ENCODE results near the gene ARMCX6.
"Not testable (repeated sequence)": the region's sequence is repeated elsewhere in the genome, so short reads cannot be mapped to it uniquely, and the experiment has no call there.

Gene ARMCX6

DNA sequence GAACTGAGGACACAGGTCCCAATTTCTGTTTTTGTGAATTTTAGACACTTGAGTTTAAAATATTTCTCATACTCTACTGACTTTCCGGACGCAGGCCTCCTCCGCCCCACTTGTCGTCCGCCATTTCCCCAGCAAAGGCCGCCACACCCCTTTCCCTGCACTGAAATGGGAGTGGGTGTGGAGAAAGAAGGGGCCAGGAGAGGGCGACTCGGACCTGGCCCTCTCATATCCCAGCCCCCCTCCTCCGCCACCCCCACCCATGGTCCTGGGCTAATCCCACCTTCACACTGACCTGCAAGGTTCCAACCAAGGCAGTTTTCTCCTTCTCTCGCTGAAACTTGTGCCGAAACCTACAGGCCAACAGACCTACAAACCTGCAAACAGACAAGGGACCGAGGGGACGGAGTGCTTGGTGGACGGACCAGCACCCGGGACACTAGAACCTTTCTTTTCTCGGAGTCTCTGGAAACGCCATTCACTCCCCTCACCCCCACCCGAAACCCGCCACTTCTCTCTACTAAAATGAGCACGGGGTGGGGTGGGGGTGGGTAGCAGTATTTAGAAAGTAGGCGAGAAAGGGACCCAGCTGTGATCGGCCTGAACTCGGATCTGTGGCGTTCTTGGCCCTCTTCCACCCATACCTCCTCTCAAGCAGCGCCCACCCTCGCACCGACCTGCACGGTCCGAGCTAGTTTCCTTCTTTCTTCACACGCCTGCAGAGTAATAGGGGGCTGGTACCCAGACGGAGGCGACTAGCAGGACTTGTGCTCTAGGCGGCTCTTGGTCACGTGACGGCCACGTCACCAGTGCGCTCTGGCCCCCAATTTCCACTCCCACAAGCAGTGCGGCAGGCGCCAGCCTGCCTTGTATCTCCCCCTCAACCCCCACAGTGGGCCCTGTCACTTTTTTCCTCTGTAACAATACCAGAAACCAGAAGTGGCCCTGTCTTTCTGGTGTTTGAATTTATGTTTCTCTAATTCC, at the start of gene ARMCX6:
TSS of gene ARMCX6 (minus strand) at position 790 of the 981 bp plus-strand sequence. CDS start 1,380 bp downstream, outside the sequence.
- DNase-seq = peak; percentile 82

- no peak for DNase-seq
Observed at GRCh38 chrX:101659601-101660063, 41.8 kb upstream of the ARMCX6 start, which contains the start of gene ARMCX2. TSS of gene ARMCX2 (minus strand) at chrX:101659850. CDS start at chrX:101657588, 2,262 bp downstream.

- peak; percentile 9 for DNase-seq
Observed at GRCh38 chrX:101658661-101659491, 41.1 kb upstream of the ARMCX6 start.

DNA sequence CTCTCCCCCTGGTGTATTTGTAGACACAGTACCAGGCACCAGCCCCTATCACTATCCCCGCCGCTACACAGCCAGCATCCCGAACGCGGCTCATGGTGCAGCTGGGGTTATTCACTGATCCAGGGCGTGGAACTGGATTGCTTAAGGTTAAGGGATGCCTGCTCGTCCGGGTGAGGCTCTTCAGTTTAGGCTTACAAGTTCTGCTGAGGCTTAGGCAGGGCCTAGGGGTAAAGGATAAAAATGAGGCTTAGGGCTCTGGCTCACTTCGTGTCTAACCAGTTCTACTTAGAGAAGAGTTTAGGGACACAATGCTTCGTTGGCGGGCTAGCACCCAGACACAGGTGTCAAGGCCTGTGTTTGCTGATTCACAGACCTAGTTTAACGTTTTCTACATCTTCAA, 39.7 kb upstream of the ARMCX6 start:
- DNase-seq = no peak

GRCh38 chrX:101656817-101657216, 39.0 kb upstream of the ARMCX6 start:
- no peak for DNase-seq

GRCh38 chrX:101655534-101655933, 37.7 kb upstream of the ARMCX6 start:
- no peak for DNase-seq

- not testable (repeated sequence) for DNase-seq
Observed at GRCh38 chrX:101647716-101648115, 29.9 kb upstream of the ARMCX6 start.

DNA sequence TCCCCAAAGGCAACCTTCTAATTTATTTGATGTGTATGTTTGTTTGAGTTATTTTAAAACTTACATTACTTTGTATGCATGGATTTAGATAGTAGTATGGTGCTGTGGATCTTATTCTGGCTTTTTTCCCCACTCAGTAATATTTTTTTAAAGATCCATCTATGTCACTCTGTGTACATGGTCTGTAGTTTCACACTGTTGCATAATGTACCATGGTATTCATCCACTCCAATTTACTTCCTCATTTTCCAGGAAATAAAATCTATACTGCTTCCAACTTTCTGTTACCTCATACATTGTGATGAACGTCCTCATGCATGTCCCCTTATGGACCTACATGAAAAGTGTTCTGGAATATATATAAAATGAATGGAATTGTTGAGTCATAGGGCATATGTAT, 24.3 kb upstream of the ARMCX6 start:
- DNase-seq = no peak

- no peak for DNase-seq
Observed at GRCh38 chrX:101639583-101639982, 21.8 kb upstream of the ARMCX6 start.

DNA sequence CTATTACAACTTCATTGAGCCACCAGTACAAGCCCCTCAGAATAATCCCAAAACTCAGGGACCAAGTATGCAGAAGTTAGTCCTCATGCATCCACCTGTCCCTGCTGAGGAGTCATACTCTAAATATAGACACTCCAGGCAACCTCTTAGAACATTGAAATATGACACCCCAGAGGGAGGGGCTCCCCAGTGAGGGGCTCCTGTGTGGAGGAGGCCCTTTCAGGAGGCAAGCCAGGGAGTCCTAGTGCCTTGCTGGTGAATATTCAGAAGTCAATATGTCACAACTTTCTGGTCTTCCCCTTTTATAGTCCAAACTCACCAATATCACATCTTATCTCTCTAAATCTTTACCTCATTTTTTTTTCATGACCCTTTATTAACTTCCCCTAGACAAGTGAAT, 1.6 kb upstream of the ARMCX6 start:
- DNase-seq = no peak

- DNase-seq = no peak
Observed at GRCh38 chrX:101605728-101606127, 12.1 kb downstream of the ARMCX6 start.

DNA sequence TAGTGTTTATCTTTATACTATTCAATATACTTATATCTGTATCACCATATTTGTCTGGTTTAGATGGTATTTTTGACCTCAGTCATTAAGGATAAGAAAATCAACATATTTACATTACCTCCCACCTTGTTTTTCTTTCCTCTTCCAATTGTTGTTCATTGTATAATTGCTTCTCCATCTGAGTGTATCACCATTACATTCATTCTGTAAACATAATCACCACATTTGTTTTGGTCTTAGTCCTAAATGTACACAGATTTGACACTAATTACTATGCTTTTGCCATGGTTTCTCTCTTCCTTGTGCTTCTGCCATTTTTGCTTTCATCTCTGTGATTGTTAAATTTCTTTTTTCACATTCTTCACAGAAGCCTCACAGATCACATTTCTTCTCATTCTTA, 12.7 kb downstream of the ARMCX6 start:
- DNase-seq = no peak

- no peak for DNase-seq
Observed at GRCh38 chrX:101602077-101602476, 15.7 kb downstream of the ARMCX6 start.

- not testable (repeated sequence) for DNase-seq
Observed at GRCh38 chrX:101599592-101599991, 18.2 kb downstream of the ARMCX6 start.

DNA sequence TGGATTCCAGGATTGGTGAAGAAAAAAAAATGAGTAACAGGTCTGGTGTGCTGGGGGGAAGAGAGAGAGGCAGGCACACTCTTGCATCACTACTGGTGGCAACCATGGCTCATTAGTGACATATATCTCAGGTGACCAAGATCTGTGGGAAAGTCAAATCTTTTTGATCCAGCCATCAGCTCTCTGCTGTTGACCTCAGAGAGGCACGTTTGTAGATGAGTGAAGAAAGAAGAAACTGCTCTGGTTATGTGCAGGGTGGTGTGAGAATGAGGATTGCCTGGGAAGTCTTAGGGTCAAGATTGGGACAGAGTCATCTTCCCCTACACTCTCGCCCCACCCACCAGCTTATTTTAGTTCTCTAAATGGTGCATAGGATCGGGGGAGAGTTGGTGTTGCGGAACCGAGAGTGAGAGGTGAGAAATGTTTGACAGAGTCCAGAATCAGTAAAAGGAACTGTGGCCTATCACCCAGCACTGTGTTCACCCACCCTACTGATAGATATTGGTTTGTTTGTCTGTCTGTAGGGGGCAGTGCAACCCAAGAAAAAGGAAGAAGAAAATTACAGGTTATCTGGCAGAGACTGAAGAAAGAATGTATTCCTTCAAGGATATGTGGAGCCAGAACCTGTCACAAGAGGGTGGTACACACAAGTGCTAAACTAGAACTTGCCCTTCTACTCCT, 21.9 kb downstream of the ARMCX6 start:
- DNase-seq = peak; percentile 80
